ENCODE results near the gene AVEN. TPM values are rescaled to one million over a fixed set of nuclear protein-coding genes. Genes with fewer than 3 reads are reported as not detected.

AVEN gene
- total and polyA plus RNA-seq, 2 donors (not counting 3 experiments of a cell fraction or from before 2014, with no cell fraction given) = 7.7 to 23.3 TPM

GRCh38 chr15:33852570-33852969, 186.4 kb downstream of the AVEN start:
- Histone ChIP-seq H3K4me1 (ENCODE audit: control insufficient read depth, extremely low read depth, insufficient read depth, low read length) (no peaks in the 10 kb centered on the region), H3K27me3 (ENCODE audit: control insufficient read depth in 2 of 2, insufficient read depth in 2 of 2, low read length in 2 of 2) (no peaks in the 10 kb centered on the region), H4K20me1 (replicated peaks; ENCODE audit: control insufficient read depth, extremely low read depth, insufficient read depth, low read length) (no peaks in the 10 kb centered on the region), H3K4me2 (ENCODE audit: insufficient read depth, low read length) (no peak overlapping the region), H3K4me3 (replicated peaks in 1 of 3; ENCODE audit: insufficient read depth in 1 of 3, low read depth in 1 of 3, low read length in 3 of 3) (no peak overlapping the region), H3K9ac (replicated peaks; ENCODE audit: extremely low read depth, insufficient read depth, low read length) (no peak overlapping the region), H3K36me3 (ENCODE audit: control insufficient read depth in 2 of 2, extremely low read depth in 1 of 2, insufficient read depth in 2 of 2, low read length in 2 of 2) (no peaks in the 10 kb centered on the region), H2AFZ (ENCODE audit: low read depth, low read length) (no peak overlapping the region), H3K9me1 (replicated peaks; ENCODE audit: control insufficient read depth, extremely low read depth, insufficient read depth, low read length) (no peaks in the 10 kb centered on the region), H3K9me3 (replicated peaks; ENCODE audit: control insufficient read depth, insufficient read depth, low read length) (no peaks in the 10 kb centered on the region), H3K79me2 (ENCODE audit: control insufficient read depth, insufficient read depth, low read length) (no peaks in the 10 kb centered on the region), H3K27ac (ENCODE audit: insufficient read depth, low read depth, low read length) (no peak overlapping the region)
- ChIA-PET POLR2A (no interaction called here), CTCF (interaction anchor here (1.0 kb wide), 1 partner anchor 70 kb away, joined by 3 read pairs; no protein-coding TSS in a partner anchor)
- DNase-seq (ENCODE audit: low read depth, low spot score) (no peak), FAIRE-seq (no peak)
- no TSS peak for BruUV-seq (replicated peaks)
- intact Hi-C loops (cut with micrococcal nuclease) = no loop called here
- dilution Hi-C loops (cut with MboI; ENCODE audit: extremely low pct_ligation_motif_present, low sequenced_read_pairs) = no loop called here
- TF ChIP-seq FOS (IDR thresholded peaks at IDR 0.05; ENCODE audit: borderline replicate concordance, insufficient read depth, low read length) (no peak), GATA2 (IDR thresholded peaks at IDR 0.05; ENCODE audit: insufficient read depth, insufficient read length, low read depth, low read length) (no peak), CTCF (IDR thresholded peaks at IDR 0.05; ENCODE audit: extremely low read depth in 1 of 2, insufficient read depth in 1 of 2, low read depth in 1 of 2, low read length in 2 of 2) (no peak), POLR2AphosphoS5 (IDR thresholded peaks at IDR 0.05; ENCODE audit: insufficient read depth, low read depth, low read length) (no peak), POLR2A (IDR thresholded peaks at IDR 0.05; ENCODE audit: low read depth, low read length) (no peak), MYC (IDR thresholded peaks at IDR 0.05; ENCODE audit: low read depth, low read length) (no peak), JUN (IDR thresholded peaks at IDR 0.05; ENCODE audit: borderline replicate concordance, insufficient read depth, insufficient read length, low read depth) (no peak), EZH2 (IDR thresholded peaks at IDR 0.05; ENCODE audit: borderline replicate concordance, low read depth, low read length, severe bottlenecking) (no peak), MAX (IDR thresholded peaks at IDR 0.05; ENCODE audit: insufficient read depth, insufficient read length) (no peak)

All from endothelial cell of umbilical vein (primary cell).